Inferior parietal cortex (tissue), 1 donor: Measurements from ENCODE around the gene RNF225.
"Not testable (repeated sequence)": the region's sequence is repeated elsewhere in the genome, so short reads cannot be mapped to it uniquely, and the experiment has no call there.

Experiments
- DNase-seq: peaks from one replicate; pipeline ENCODE4 v3.0.0-alpha.2; 2016; ENCODE audit errors: extremely low spot score

The RNF225 gene

GRCh38 chr19:58395220-58395978 lies at the start of gene RNF225:
RNF225 (plus strand) TSS chr19:58395656; CDS start chr19:58396090, 434 bp downstream.
- no peak for DNase-seq

GRCh38 chr19:58346961-58347929 lies 48.2 kb upstream of the RNF225 start:
- peak; percentile 70 for DNase-seq

- DNase-seq: not testable (repeated sequence)
These were observed 47.4 kb upstream of the RNF225 start for GRCh38 chr19:58348080-58348479.

- no peak for DNase-seq
These were observed 45.9 kb upstream of the RNF225 start for GRCh38 chr19:58349590-58349989.

- no peak for DNase-seq
These were observed 45.2 kb upstream of the RNF225 start for GRCh38 chr19:58350001-58350861.

- DNase-seq: no peak
These were observed 44.4 kb upstream of the RNF225 start for GRCh38 chr19:58350871-58351557.

- DNase-seq: no peak
These were observed 43.9 kb upstream of the RNF225 start for GRCh38 chr19:58351558-58351878.

- DNase-seq: no peak
These were observed 43.3 kb upstream of the RNF225 start for GRCh38 chr19:58351990-58352755.

- DNase-seq: no peak
These were observed 42.4 kb upstream of the RNF225 start, which contains the start of gene A1BG for GRCh38 chr19:58352760-58353671. A1BG (minus strand) TSS chr19:58353492; CDS start chr19:58353437, 55 bp downstream.

GRCh38 chr19:58353717-58354477 lies 41.6 kb upstream of the RNF225 start:
- DNase-seq: no peak

- no peak for DNase-seq
These were observed 40.9 kb upstream of the RNF225 start for GRCh38 chr19:58354478-58355030.

- DNase-seq: no peak
These were observed 40.1 kb upstream of the RNF225 start for GRCh38 chr19:58355215-58355796.

GRCh38 chr19:58355908-58356765 lies 39.3 kb upstream of the RNF225 start:
- no peak for DNase-seq

- no peak for DNase-seq
These were observed 38.5 kb upstream of the RNF225 start for GRCh38 chr19:58356766-58357480.

- DNase-seq: no peak
These were observed 37.8 kb upstream of the RNF225 start for GRCh38 chr19:58357481-58358145.

- DNase-seq: no peak
These were observed 33.6 kb upstream of the RNF225 start for GRCh38 chr19:58361900-58362271.
